ENCODE results near the gene SIAH3.
A peak's percentile ranks its signal among the peaks of the same experiment; 100 is the strongest.

Gene SIAH3

GRCh38 chr13:45826731-45827130, 24.8 kb downstream of the SIAH3 start:
- DNase-seq (ENCODE audit: low read depth, low spot score) = no peak
- H3K27ac ChIP-seq = no peak overlapping the region

GRCh38 chr13:45825387-45825650, 26.2 kb downstream of the SIAH3 start:
- no peak for DNase-seq (ENCODE audit: low read depth, low spot score)

GRCh38 chr13:45823583-45823982, 28.0 kb downstream of the SIAH3 start:
- H3K27ac ChIP-seq = no peak overlapping the region
- DNase-seq (ENCODE audit: low read depth, low spot score) = no peak

More at GRCh38 chr13:45825387-45825650, 26.2 kb downstream of the SIAH3 start:
- H3K27ac ChIP-seq = no peak overlapping the region

- H3K27ac ChIP-seq = no peak overlapping the region
- DNase-seq (ENCODE audit: low read depth, low spot score) = no peak
Observed at GRCh38 chr13:45821811-45822210, 29.7 kb downstream of the SIAH3 start.

GRCh38 chr13:45820106-45820838, 31.3 kb downstream of the SIAH3 start:
- DNase-seq (ENCODE audit: low read depth, low spot score) = no peak

GRCh38 chr13:45817833-45818232, 33.7 kb downstream of the SIAH3 start:
- no peak for DNase-seq (ENCODE audit: low read depth, low spot score)
- no peak overlapping the region for H3K27ac ChIP-seq

More at GRCh38 chr13:45820106-45820838, 31.3 kb downstream of the SIAH3 start:
- H3K27ac ChIP-seq = no peak overlapping the region

- H3K27ac ChIP-seq = no peak overlapping the region
- DNase-seq (ENCODE audit: low read depth, low spot score) = no peak
Observed at GRCh38 chr13:45816427-45816826, 35.1 kb downstream of the SIAH3 start.

GRCh38 chr13:45812695-45813372, 38.7 kb downstream of the SIAH3 start:
- no peak overlapping the region for H3K27ac ChIP-seq
- no peak for DNase-seq (ENCODE audit: low read depth, low spot score)

GRCh38 chr13:45811891-45812694, 39.5 kb downstream of the SIAH3 start:
- no peak overlapping the region for H3K27ac ChIP-seq
- peak; percentile 46 for DNase-seq (ENCODE audit: low read depth, low spot score)

- no peak overlapping the region for H3K27ac ChIP-seq
- DNase-seq (ENCODE audit: low read depth, low spot score) = no peak
Observed at GRCh38 chr13:45809801-45810394, 41.7 kb downstream of the SIAH3 start.

- DNase-seq (ENCODE audit: low read depth, low spot score) = no peak
Observed at GRCh38 chr13:45808925-45809324, 42.6 kb downstream of the SIAH3 start.

GRCh38 chr13:45807520-45808099, 43.9 kb downstream of the SIAH3 start:
- H3K27ac ChIP-seq = no peak overlapping the region
- no peak for DNase-seq (ENCODE audit: low read depth, low spot score)

More at GRCh38 chr13:45808925-45809324, 42.6 kb downstream of the SIAH3 start:
- no peak overlapping the region for H3K27ac ChIP-seq

GRCh38 chr13:45800485-45800884, 51.1 kb downstream of the SIAH3 start:
- H3K27ac ChIP-seq = no peak overlapping the region
- DNase-seq (ENCODE audit: low read depth, low spot score) = no peak

GRCh38 chr13:45799451-45799850, 52.1 kb downstream of the SIAH3 start:
- no peak overlapping the region for H3K27ac ChIP-seq
- DNase-seq (ENCODE audit: low read depth, low spot score) = no peak

GRCh38 chr13:45798851-45799250, 52.7 kb downstream of the SIAH3 start:
- no peak overlapping the region for H3K27ac ChIP-seq
- no peak for DNase-seq (ENCODE audit: low read depth, low spot score)

- H3K27ac ChIP-seq = no peak overlapping the region
- DNase-seq (ENCODE audit: low read depth, low spot score) = no peak
Observed at GRCh38 chr13:45796426-45797235, 54.9 kb downstream of the SIAH3 start.

- DNase-seq (ENCODE audit: low read depth, low spot score) = no peak
- no peak overlapping the region for H3K27ac ChIP-seq
Observed at GRCh38 chr13:45792827-45793303, 58.7 kb downstream of the SIAH3 start.

- no peak overlapping the region for H3K27ac ChIP-seq
- DNase-seq (ENCODE audit: low read depth, low spot score) = no peak
Observed at GRCh38 chr13:45788011-45788410, 63.5 kb downstream of the SIAH3 start.

GRCh38 chr13:45787346-45787745, 64.2 kb downstream of the SIAH3 start:
- no peak for DNase-seq (ENCODE audit: low read depth, low spot score)
- H3K27ac ChIP-seq = no peak overlapping the region

Data from epithelial cell of prostate (primary cell).